ENCODE measurements around the gene UAP1L1. TPM values are rescaled to one million over a fixed set of nuclear protein-coding genes. Genes with fewer than 3 reads are reported as not detected.

Gene UAP1L1
- total and polyA plus RNA-seq, 4 donors = 0.35 to 2.3 (median 1.7) TPM

DNA sequence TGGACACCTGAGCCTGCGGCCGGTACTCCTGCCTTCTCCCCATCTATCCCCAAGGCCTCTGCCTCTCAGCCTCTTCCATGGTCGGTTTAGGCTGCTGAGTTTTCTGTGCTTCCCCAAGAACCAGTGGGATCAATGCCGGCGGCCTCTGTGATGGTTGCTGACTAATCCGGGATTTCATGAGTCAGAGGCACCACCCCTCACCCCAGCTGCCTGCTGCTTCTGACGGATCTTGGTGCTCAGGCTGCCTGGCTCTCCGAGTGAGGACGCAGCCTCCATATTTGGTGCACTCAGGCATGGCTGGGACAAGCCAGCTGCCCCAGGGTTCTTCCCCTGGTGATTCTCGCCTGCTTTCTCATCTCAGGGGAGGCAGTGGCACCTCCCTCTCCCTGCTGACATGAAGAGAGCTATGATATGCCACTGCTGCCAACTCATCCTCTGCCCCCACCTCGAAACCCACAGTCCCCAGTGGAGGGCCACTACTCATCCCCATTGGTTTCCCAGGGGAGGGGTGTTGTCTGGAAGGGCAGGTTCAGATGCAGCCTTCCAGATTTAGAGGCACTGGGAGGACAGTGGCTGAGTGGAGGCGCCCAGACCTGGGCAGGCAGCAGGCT lies 6.2 kb downstream of the UAP1L1 start:
- H3K9ac ChIP-seq (ENCODE audit: low read depth in 1 of 2, low read length in 2 of 2) = no peak overlapping the region
- no peak for DNase-seq (ENCODE audit: low spot score)
- peaks cover 0 to 2% (median 0%) of the 10 kb centered on the region in 4 donors for H3K36me3 ChIP-seq (ENCODE audit: control insufficient read depth in 4 of 4, insufficient read depth in 3 of 4, low read depth in 1 of 4, low read length in 3 of 4)
- TF ChIP-seq MAX (IDR thresholded peaks at IDR 0.05) (no peak), NR2F2 (IDR thresholded peaks at IDR 0.05) (no peak), EGR1 (IDR thresholded peaks at IDR 0.05; ENCODE audit: low read depth in 2 of 2) (no peak), RXRA (IDR thresholded peaks at IDR 0.05) (no peak), SP1 (IDR thresholded peaks at IDR 0.05) (no peak), ZBTB33 (IDR thresholded peaks at IDR 0.05) (no peak), RAD21 (IDR thresholded peaks at IDR 0.05) (no peak), GABPA (IDR thresholded peaks at IDR 0.05 in 1 of 2, conservative IDR thresholded peaks at IDR 0.05 in 1 of 2) (no peak), JUND (IDR thresholded peaks at IDR 0.05) (no peak)
- no peak overlapping the region for H3K4me3 ChIP-seq (ENCODE audit: low read depth in 1 of 3, low read length in 3 of 3)
- H3K9me3 ChIP-seq (ENCODE audit: control insufficient read depth in 4 of 4, low read length in 3 of 4) = no peaks in the 10 kb centered on the region
- H3K4me1 ChIP-seq (ENCODE audit: control insufficient read depth in 4 of 4, insufficient read depth in 4 of 4, low read length in 3 of 4) = peaks cover 6 to 24% (median 13%) of the 10 kb centered on the region in 4 donors
- 86% methylated on average over 12 of the region's 12 CpGs for WGBS
- H3K27me3 ChIP-seq (ENCODE audit: control insufficient read depth in 4 of 4, insufficient read depth in 4 of 4, low read length in 3 of 4) = peaks cover 0 to 6% (median 3%) of the 10 kb centered on the region in 4 donors
- no peak overlapping the region for H3K27ac ChIP-seq (ENCODE audit: low read depth in 1 of 2, low read length in 2 of 2)

DNA sequence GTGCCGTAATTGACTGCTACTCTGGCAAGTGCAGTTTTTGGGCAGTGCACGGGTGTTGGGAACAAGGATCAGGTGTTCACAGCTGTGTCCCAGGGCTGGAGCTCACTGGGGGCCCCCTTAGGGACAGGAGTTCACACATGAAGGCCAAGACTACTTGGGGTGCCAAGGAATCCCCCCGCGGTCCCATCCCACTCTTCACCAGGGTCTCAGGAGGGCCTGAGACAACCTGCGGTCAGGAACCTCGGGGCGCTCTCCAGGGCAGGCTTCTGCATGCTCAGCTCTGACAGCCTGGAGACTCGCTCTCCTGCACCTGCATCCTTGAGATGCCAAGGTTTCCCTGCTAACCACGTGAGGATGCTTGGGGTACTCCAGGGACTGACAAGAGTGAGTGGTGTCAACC lies 7.2 kb downstream of the UAP1L1 start:
- H3K9ac ChIP-seq (ENCODE audit: low read depth in 1 of 2, low read length in 2 of 2) = no peak overlapping the region
- H3K4me3 ChIP-seq (ENCODE audit: low read depth in 1 of 3, low read length in 3 of 3) = no peak overlapping the region
- H3K4me1 ChIP-seq (ENCODE audit: control insufficient read depth in 4 of 4, insufficient read depth in 4 of 4, low read length in 3 of 4) = peaks cover 5 to 20% (median 11%) of the 10 kb centered on the region in 4 donors
- H3K27me3 ChIP-seq (ENCODE audit: control insufficient read depth in 4 of 4, insufficient read depth in 4 of 4, low read length in 3 of 4) = peaks cover 0 to 6% (median under 1%) of the 10 kb centered on the region in 4 donors
- DNase-seq (ENCODE audit: low spot score) = no peak
- 83% methylated on average over 9 of the region's 9 CpGs for WGBS
- H3K9me3 ChIP-seq (ENCODE audit: control insufficient read depth in 4 of 4, low read length in 3 of 4) = no peaks in the 10 kb centered on the region
- no peak for TF ChIP-seq NR2F2 (IDR thresholded peaks at IDR 0.05)
- TF ChIP-seq GABPA (IDR thresholded peaks at IDR 0.05 in 1 of 2, conservative IDR thresholded peaks at IDR 0.05 in 1 of 2) = no peak
- TF ChIP-seq ZBTB33 (IDR thresholded peaks at IDR 0.05) = no peak
- TF ChIP-seq ATF3 (IDR thresholded peaks at IDR 0.05) = no peak
- TF ChIP-seq FOXA1 (IDR thresholded peaks at IDR 0.05) = no peak
- no peak for TF ChIP-seq YY1 (IDR thresholded peaks at IDR 0.05)
- TF ChIP-seq CTCF (IDR thresholded peaks at IDR 0.05; ENCODE audit: low read depth, low read length, missing input control) = no peak
- no peak for TF ChIP-seq SP1 (IDR thresholded peaks at IDR 0.05)
- no peak overlapping the region for H3K27ac ChIP-seq (ENCODE audit: low read depth in 1 of 2, low read length in 2 of 2)
- no peaks in the 10 kb centered on the region for H3K36me3 ChIP-seq (ENCODE audit: control insufficient read depth in 4 of 4, insufficient read depth in 3 of 4, low read depth in 1 of 4, low read length in 3 of 4)

Data from liver (tissue), 9 donors.